Measurements from ENCODE around the gene COLQ. TPM values are rescaled to one million over a fixed set of nuclear protein-coding genes. Genes with fewer than 3 reads are reported as not detected.
"Not testable (repeated sequence)": the region's sequence is repeated elsewhere in the genome, so short reads cannot be mapped to it uniquely, and the experiment has no call there.

The COLQ gene
- total RNA-seq, 1 donor from 2014 or later: 9.9 TPM

GRCh38 chr3:15541371-15541770 lies 19.9 kb upstream of the COLQ start:
- TF ChIP-seq CTCF (IDR thresholded peaks at IDR 0.05; ENCODE audit: unreplicated experiment): no peak
- Mint-ChIP-seq H3K4me3 (ENCODE audit: low read depth) (no peak overlapping the region), H3K4me1 (ENCODE audit: low read depth) (no peaks in the 10 kb centered on the region), H3K27ac (no peak overlapping the region), H3K36me3 (ENCODE audit: insufficient read depth) (no peaks in the 10 kb centered on the region), H3K9me3 (ENCODE audit: low read depth) (no peaks in the 10 kb centered on the region), H3K27me3 (no peaks in the 10 kb centered on the region)
- DNase-seq (ENCODE audit: low spot score, unreplicated experiment): no peak

- Mint-ChIP-seq H3K9me3 (ENCODE audit: low read depth) (no peaks in the 10 kb centered on the region), H3K4me3 (ENCODE audit: low read depth) (no peak overlapping the region), H3K27me3 (no peaks in the 10 kb centered on the region), H3K4me1 (ENCODE audit: low read depth) (no peaks in the 10 kb centered on the region), H3K27ac (no peak overlapping the region), H3K36me3 (ENCODE audit: insufficient read depth) (no peaks in the 10 kb centered on the region)
- DNase-seq (ENCODE audit: low spot score, unreplicated experiment): no peak
- TF ChIP-seq CTCF (IDR thresholded peaks at IDR 0.05; ENCODE audit: unreplicated experiment): no peak
Measured at GRCh38 chr3:15539066-15539465, 17.6 kb upstream of the COLQ start.

- no peak for DNase-seq (ENCODE audit: low spot score, unreplicated experiment)
- H3K9me3 Mint-ChIP-seq (ENCODE audit: low read depth): no peaks in the 10 kb centered on the region
Measured at GRCh38 chr3:15538345-15538744, 16.8 kb upstream of the COLQ start.

GRCh38 chr3:15536856-15537255 lies 15.3 kb upstream of the COLQ start:
- DNase-seq (ENCODE audit: low spot score, unreplicated experiment): no peak
- no peaks in the 10 kb centered on the region for H3K36me3 Mint-ChIP-seq (ENCODE audit: insufficient read depth)

More at GRCh38 chr3:15538345-15538744, 16.8 kb upstream of the COLQ start:
- TF ChIP-seq CTCF (IDR thresholded peaks at IDR 0.05; ENCODE audit: unreplicated experiment): no peak
- Mint-ChIP-seq H3K27ac (no peak overlapping the region), H3K4me1 (ENCODE audit: low read depth) (no peaks in the 10 kb centered on the region), H3K36me3 (ENCODE audit: insufficient read depth) (no peaks in the 10 kb centered on the region), H3K27me3 (no peaks in the 10 kb centered on the region), H3K4me3 (ENCODE audit: low read depth) (no peak overlapping the region)

GRCh38 chr3:15535732-15536131 lies 14.2 kb upstream of the COLQ start:
- H3K9me3 Mint-ChIP-seq (ENCODE audit: low read depth): no peaks in the 10 kb centered on the region

More at GRCh38 chr3:15536856-15537255, 15.3 kb upstream of the COLQ start:
- Mint-ChIP-seq H3K4me3 (ENCODE audit: low read depth) (no peak overlapping the region), H3K9me3 (ENCODE audit: low read depth) (no peaks in the 10 kb centered on the region), H3K27ac (no peak overlapping the region), H3K4me1 (ENCODE audit: low read depth) (no peaks in the 10 kb centered on the region), H3K27me3 (no peaks in the 10 kb centered on the region)
- TF ChIP-seq CTCF (IDR thresholded peaks at IDR 0.05; ENCODE audit: unreplicated experiment): no peak

GRCh38 chr3:15532614-15533013 lies 11.1 kb upstream of the COLQ start:
- not testable (repeated sequence) for H3K27ac Mint-ChIP-seq; DNase-seq (ENCODE audit: low spot score, unreplicated experiment); H3K36me3 Mint-ChIP-seq (ENCODE audit: insufficient read depth); H3K4me1 Mint-ChIP-seq (ENCODE audit: low read depth); H3K27me3 Mint-ChIP-seq; H3K4me3 Mint-ChIP-seq (ENCODE audit: low read depth); H3K9me3 Mint-ChIP-seq (ENCODE audit: low read depth)

More at GRCh38 chr3:15535732-15536131, 14.2 kb upstream of the COLQ start:
- Mint-ChIP-seq H3K36me3 (ENCODE audit: insufficient read depth) (no peaks in the 10 kb centered on the region), H3K4me1 (ENCODE audit: low read depth) (no peaks in the 10 kb centered on the region), H3K27me3 (no peaks in the 10 kb centered on the region), H3K27ac (no peak overlapping the region), H3K4me3 (ENCODE audit: low read depth) (no peak overlapping the region)
- no peak for TF ChIP-seq CTCF (IDR thresholded peaks at IDR 0.05; ENCODE audit: unreplicated experiment)
- no peak for DNase-seq (ENCODE audit: low spot score, unreplicated experiment)

Data from progenitor cell of endocrine pancreas (in vitro differentiated cells).